DMS114 treated with DMSO at 0.1 percent for 48 hours (cell line): ENCODE results near the gene DGCR8.

Experiments
- DNase-seq: peaks from one replicate; lab custom pipeline; 2025; ENCODE audit not compliant: unreplicated experiment; lab: John Stamatoyannopoulos, UW

Gene DGCR8

DNA sequence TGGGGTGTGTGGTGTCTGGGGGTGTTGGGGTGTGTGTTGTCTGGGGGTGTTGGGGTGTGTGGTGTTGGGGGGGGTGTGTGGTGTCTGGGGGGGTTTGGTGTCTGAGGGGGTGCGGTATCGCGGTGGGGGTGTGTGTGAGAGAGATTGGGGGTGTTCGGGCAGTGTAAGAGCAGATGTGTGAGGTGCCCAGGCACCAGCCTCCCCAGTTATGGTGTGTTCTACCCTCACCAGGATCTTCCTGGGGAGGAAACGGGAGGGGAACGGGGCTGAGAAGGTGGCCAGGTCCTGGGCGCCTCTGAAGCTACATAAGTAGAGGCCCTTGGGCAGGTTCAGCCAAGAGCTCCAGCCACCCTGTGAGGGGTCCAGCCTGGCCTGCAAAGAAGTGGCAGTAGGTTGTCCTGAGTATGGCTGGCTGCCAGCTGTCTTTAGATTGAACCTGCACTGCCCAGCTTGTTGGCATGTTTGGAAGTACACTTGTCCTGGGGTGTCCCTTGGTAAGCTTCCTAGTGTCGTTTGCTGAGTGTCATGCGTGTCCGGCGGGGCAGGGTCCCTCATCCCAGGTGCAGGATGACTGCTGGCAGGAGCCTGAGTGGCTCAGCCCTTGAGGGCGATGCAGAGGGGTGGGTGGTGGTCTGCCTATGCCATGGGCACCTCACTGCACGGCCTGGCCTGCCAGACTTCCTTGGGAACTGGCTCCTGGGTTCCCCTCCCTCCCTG, 43.5 kb downstream of the DGCR8 start:
- DNase-seq = no peak

DNA sequence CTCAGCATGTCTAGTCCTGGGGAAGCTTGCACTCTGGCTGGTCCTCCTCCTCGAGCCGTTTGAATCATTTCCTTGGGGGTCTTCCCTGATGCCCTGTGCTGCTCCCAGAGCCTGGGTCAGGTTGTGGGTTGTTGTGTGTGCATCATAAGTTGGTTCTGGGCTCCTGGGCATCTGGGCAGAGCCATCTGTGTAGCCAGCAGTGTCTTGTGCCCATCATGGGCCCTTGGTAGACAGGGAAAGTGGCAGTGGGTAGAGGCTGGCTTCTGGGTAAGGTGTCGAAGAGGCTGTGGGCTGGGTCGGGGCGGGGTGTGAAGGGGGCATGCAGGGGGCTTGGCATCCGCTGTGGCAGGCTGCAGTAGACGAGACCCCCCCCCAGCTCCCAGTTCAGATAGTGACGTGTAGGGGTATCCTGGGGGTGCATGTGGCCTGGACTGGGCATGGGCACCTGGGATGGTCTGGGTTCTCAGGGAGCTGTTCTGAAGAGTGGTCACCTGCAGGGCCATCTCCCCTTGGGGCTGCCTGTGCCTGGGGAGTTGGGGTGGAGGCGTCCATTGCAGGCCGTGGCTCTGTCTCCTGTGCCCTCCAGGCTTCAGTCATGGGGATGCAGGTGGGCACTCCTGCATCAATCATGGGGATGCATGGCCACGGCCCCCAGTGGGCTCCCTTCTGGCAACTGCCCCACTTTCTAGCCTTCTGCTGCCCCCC, 44.2 kb downstream of the DGCR8 start:
- DNase-seq = no peak

DNA sequence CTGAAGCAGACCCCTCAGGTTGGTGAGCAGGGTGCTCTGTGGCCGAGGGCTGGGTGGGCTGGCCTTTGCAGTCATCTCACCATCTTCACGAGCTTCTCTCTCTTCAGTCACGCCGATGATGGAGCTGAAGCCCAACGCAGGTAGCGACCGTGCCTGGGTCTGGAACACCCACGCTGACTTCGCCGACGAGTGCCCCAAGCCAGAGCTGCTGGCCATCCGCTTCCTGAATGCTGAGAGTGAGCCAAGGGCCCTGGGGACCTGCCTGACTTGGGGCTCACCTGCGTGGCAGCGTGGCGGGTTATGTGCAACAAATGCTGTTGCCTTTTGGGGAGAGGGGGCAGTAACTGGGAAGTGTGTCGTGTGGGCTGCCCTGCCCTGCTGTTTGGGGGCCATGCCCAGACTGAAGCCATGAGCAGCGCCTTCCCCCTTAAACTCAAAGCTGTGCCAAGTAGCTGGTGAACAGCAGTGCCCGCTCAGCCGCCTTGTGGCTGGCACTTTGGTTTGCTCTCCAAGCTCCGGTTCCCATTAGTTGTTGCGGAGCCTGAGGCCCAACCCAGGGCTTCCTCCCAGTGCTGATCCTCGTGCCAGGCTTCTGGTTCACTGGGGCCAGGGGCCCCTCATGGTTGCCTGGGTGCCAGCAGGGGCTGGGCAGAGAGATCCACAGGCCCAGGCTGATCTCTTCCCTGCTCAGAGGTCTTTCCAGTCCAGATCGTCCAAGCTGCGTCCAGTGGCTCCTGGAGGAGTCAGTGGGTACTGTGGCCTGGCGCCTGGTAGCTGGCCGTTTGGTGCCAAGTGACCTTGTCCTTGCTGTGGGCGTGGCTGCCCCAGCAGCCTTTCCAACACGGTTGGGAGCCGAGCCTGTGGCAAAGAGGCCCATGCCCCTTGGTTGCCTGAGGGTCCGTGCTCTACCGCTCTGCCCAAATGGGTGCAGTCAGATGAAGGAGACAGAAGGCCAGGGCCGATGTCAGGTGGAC, 45.4 kb downstream of the DGCR8 start:
- no peak for DNase-seq

- DNase-seq = no peak
Observed at GRCh38 chr22:20126284-20127029, 46.4 kb downstream of the DGCR8 start.

DNA sequence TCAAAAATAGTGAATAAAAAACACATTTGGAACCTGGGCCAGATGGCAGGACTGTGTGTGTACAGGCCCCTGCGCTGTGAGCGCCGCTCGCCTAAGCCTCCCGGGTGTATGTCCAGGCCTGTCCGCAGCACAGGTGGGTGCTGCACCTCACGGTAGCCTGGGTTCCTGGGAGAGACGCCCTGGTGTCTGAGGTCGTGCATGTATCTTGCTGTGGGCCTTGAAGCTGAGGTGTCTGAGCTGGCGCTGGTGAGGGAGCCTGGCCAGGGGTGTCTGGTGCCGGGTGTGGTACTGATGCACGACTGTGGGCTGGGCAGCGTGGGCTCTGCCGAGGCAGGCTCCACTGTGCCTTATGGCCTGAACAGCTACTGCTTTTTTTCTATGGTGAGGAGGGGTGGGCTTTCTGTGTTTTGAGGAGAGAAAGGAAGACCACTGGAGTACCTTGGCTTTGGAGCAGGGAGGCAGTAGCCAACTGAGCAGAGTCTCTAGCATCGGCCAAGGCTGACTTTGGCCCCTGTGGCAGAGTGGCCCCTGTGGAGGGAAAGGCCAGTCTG, 47.4 kb downstream of the DGCR8 start:
- DNase-seq = no peak

GRCh38 chr22:20127869-20128618, 48.0 kb downstream of the DGCR8 start:
- DNase-seq = no peak

GRCh38 chr22:20128619-20128901, 48.5 kb downstream of the DGCR8 start:
- no peak for DNase-seq

DNA sequence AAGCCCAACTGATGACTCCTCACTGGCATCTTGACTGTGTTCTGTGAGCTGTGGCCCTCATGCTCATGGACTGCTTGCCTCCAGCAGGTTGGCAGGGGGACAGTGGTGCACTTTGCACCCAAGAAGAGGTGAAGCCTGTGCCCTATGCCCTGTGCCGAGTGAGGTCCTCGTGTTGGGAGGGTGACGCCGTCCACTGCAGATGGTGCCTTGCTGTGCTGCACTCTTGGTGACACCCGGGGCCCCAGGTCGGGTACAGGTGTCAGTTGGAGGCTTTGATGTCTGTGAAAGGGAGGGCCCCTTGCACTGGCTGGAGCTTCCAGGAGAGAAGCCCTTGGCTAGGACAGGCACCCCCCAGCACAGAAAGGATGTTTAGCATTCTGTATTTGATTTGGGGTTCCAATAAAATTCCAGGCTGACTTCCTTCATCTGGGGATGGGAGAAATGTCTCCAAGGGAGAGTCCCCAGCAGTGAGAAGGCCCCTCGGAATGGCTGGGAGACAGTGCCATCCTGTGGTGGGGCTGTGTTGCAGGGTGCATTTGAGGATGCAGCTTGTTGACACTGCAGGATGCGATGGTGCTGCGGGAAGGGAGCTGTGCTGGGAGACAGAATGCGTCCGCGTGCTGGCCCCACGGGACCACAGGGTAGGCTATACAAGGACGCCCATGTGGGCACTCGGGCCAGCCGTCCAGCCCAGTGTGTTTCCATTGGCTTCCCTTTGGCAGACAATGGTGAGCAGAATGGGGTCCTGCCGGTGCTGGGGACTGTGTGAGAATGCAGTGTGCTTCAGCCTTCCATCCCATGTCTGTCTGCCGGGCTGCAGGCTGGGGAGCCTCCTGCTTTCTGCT, 49.1 kb downstream of the DGCR8 start:
- DNase-seq = no peak

- DNase-seq = no peak
Observed at GRCh38 chr22:20129747-20130014, 49.6 kb downstream of the DGCR8 start.

DNA sequence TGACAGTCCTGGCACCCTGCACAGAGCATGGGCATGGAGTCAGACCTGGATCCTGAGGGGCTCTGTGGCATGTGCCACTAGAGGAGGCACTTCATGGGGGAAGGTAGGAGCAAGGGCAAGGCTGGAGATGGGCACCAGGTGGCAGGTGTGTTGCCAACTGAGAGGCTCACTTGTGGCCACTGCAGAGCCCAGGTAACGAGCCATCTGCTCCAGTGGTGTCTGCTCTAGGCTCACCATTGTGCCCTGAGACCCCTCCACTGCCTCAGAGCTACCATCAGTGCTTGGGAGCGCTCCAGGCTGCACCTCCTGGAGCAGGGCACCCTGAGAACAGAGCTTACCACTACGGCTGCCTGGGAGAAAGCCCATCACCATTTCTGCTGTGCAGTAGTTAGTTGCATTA, 50.3 kb downstream of the DGCR8 start:
- DNase-seq = no peak

DNA sequence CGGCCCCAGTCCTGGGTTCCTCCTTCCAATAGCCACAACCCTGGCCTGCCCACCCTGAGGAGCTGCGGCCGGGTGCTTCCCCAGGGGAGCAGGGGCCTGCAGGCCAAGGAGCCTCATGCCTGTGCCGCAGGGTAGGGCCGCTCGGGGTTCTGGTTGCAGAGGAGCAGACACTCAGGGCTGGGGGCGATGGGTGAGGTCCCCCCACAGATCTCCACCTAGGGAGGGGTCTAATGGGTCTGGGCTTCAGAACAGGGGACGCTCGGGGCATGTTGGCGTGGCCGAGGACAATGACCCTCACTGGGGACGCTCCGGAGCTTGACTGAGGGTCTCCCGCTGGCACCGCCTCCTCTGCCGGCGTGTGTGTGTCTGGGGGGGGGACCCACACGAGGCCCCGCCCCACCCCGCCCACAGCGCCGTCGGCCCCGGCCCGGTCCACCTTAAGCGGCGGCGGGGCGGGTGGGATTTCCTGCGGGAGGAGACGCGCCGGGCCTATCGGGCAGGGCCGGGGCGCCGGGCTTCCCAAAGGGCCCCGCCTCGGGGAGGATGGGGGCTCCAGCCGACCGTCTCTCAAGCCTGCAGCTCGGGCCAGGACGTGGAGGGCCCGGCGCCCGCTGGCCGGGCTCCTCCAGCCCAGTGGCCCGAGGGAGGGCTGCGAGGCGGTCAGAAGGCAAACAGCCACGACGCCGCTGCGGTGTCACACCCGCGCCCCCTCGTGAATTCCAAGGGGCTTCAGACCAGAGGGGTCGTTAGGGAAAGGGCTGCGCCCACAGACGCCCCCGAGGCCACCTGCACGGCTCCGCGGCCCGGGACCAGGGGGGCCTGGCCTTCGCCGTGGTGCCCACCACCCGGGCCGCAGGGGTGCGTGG, 50.9 kb downstream of the DGCR8 start:
- peak; percentile 29 for DNase-seq

DNA sequence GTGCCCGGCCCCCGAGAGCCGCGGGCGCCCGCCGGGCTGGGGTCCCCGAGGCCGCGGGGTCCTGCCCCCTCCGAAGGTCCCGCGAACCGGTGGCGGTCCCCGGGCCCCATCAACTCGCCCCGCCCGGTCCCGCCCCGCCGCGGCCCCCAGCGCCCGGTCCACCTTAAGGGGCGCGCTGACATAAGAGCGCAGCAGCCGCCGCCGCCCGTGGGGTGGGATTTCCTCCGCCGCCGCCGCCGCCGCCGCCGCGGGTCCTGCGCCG, 51.5 kb downstream of the DGCR8 start, which contains the start of gene ZDHHC8:
ZDHHC8 (plus strand) TSS at position 208 of the 262 bp plus-strand sequence. CDS start 144 bp downstream, outside the sequence.
- no peak for DNase-seq

DNA sequence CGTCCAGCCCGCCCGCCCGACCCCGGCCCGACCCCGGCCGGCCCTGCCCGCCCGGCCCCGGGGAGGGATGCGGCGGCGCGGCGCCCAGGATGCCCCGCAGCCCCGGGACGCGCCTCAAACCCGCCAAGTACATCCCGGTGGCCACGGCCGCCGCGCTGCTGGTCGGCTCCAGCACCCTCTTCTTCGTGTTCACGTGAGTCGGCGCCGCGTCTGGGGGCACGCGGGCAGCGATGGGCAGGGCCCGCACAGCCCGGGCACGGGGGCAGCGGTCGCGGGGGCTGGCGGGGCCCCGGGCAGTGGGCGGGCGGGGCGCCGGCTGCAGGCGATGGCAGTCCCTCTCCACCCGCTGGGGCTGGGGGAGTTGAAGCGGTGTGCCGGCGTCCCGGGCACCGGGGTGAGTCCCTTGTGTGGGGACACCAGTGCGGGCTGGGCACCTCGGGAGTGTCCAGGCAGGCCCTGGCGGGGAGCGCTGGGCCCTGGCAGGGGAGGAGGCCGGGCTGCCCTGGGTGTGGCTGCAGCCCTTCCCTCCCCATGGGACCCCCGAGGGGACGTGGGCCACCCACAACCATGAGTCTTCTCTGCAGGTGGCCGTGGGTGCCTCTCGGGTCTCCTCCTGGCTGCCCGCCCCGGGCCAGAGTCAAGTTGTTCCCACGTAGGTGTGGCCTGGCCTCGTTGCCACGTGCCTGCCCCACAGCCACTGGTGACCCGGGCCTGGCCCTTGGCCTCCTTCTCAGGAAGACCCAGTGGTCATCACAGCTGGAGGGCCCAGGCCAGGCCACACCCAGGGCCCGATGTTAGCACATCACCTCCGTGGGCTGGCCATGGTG, 52.0 kb downstream of the DGCR8 start:
- DNase-seq = no peak

GRCh38 chr22:20132686-20133246, 52.7 kb downstream of the DGCR8 start:
- no peak for DNase-seq

DNA sequence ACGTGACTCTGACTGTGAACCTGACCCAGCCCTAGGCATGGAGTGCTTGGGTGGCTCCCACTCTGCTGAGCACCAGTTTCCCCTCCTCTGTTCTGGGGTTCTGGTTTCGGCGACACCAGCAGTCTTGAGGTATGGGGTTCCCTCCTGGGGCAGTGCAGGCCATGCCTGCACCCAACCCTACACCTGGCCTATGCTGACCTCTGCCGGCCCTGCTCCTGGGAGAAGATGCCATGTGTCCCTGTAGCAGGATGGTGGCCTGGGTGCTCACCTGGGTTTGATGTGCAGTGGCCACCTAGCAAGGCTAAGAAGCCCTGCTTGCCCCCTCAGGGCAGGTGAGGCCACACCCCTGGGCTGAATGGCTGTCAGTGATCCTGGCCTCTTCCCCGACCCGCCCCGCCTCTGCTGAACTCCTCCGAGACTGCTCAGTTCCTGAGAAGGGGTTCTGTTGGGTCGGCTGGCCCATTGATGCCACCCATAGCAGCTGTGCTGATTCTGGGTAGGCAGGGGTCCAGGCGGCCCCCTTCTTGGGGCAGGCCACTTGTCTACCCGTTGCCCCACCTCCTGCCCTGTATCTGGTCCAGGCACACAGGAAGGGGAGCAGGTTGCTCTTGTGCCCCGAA, 54.0 kb downstream of the DGCR8 start:
- no peak for DNase-seq

- DNase-seq = no peak
Observed at GRCh38 chr22:20135265-20135664, 55.2 kb downstream of the DGCR8 start.
